ENCODE data around the gene SOX11. TPM values are rescaled to one million over a fixed set of nuclear protein-coding genes. Genes with fewer than 3 reads are reported as not detected.

The SOX11 gene
- total and polyA plus RNA-seq, 2 of the 8 experiments (the other 6 are each of a cell fraction or from before 2014, with no cell fraction given), result 9.0 to 55.6 TPM

DNA sequence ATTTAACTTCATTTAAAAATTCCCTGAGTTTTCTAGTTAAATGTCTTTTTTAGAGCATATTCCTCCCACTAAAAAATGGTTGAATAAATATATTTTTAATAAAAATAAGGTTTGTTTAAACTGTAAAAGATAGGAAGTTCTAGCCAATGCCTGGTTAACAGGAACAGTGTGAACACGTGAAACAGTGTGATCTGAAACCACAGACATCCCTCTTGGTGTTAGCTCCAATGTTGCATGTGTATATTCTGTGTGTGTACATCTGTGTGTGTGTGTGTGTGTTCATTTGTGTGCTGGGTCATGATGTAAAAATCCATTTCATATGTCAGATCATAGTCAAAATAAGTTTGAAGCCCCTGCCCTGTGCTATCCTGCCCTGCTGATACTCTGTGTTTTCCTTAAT, 6.1 kb upstream of the SOX11 start (continued):
- TF ChIP-seq, protein P1, sequence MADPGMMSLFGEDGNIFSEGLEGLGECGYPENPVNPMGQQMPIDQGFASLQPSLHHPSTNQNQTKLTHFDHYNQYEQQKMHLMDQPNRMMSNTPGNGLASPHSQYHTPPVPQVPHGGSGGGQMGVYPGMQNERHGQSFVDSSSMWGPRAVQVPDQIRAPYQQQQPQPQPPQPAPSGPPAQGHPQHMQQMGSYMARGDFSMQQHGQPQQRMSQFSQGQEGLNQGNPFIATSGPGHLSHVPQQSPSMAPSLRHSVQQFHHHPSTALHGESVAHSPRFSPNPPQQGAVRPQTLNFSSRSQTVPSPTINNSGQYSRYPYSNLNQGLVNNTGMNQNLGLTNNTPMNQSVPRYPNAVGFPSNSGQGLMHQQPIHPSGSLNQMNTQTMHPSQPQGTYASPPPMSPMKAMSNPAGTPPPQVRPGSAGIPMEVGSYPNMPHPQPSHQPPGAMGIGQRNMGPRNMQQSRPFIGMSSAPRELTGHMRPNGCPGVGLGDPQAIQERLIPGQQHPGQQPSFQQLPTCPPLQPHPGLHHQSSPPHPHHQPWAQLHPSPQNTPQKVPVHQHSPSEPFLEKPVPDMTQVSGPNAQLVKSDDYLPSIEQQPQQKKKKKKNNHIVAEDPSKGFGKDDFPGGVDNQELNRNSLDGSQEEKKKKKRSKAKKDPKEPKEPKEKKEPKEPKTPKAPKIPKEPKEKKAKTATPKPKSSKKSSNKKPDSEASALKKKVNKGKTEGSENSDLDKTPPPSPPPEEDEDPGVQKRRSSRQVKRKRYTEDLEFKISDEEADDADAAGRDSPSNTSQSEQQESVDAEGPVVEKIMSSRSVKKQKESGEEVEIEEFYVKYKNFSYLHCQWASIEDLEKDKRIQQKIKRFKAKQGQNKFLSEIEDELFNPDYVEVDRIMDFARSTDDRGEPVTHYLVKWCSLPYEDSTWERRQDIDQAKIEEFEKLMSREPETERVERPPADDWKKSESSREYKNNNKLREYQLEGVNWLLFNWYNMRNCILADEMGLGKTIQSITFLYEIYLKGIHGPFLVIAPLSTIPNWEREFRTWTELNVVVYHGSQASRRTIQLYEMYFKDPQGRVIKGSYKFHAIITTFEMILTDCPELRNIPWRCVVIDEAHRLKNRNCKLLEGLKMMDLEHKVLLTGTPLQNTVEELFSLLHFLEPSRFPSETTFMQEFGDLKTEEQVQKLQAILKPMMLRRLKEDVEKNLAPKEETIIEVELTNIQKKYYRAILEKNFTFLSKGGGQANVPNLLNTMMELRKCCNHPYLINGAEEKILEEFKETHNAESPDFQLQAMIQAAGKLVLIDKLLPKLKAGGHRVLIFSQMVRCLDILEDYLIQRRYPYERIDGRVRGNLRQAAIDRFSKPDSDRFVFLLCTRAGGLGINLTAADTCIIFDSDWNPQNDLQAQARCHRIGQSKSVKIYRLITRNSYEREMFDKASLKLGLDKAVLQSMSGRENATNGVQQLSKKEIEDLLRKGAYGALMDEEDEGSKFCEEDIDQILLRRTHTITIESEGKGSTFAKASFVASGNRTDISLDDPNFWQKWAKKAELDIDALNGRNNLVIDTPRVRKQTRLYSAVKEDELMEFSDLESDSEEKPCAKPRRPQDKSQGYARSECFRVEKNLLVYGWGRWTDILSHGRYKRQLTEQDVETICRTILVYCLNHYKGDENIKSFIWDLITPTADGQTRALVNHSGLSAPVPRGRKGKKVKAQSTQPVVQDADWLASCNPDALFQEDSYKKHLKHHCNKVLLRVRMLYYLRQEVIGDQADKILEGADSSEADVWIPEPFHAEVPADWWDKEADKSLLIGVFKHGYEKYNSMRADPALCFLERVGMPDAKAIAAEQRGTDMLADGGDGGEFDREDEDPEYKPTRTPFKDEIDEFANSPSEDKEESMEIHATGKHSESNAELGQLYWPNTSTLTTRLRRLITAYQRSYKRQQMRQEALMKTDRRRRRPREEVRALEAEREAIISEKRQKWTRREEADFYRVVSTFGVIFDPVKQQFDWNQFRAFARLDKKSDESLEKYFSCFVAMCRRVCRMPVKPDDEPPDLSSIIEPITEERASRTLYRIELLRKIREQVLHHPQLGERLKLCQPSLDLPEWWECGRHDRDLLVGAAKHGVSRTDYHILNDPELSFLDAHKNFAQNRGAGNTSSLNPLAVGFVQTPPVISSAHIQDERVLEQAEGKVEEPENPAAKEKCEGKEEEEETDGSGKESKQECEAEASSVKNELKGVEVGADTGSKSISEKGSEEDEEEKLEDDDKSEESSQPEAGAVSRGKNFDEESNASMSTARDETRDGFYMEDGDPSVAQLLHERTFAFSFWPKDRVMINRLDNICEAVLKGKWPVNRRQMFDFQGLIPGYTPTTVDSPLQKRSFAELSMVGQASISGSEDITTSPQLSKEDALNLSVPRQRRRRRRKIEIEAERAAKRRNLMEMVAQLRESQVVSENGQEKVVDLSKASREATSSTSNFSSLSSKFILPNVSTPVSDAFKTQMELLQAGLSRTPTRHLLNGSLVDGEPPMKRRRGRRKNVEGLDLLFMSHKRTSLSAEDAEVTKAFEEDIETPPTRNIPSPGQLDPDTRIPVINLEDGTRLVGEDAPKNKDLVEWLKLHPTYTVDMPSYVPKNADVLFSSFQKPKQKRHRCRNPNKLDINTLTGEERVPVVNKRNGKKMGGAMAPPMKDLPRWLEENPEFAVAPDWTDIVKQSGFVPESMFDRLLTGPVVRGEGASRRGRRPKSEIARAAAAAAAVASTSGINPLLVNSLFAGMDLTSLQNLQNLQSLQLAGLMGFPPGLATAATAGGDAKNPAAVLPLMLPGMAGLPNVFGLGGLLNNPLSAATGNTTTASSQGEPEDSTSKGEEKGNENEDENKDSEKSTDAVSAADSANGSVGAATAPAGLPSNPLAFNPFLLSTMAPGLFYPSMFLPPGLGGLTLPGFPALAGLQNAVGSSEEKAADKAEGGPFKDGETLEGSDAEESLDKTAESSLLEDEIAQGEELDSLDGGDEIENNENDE (IDR thresholded peaks at IDR 0.05; ENCODE audit: insufficient replicate concordance, low read length), result no peak
- TF ChIP-seq JUND (IDR thresholded peaks at IDR 0.05; ENCODE audit: low read length), result no peak
- TF ChIP-seq SP1 (IDR thresholded peaks at IDR 0.05; ENCODE audit: low read depth, low read length), result no peak
- TF ChIP-seq FOSL1 (IDR thresholded peaks at IDR 0.05; ENCODE audit: insufficient read depth, low read depth, low read length), result no peak
- TF ChIP-seq SRF (IDR thresholded peaks at IDR 0.05; ENCODE audit: low read depth, low read length), result no peak
- TF ChIP-seq RAD21 (IDR thresholded peaks at IDR 0.05 in 1 of 2, conservative IDR thresholded peaks at IDR 0.05 in 1 of 2; ENCODE audit: low read depth in 2 of 2, low read length in 2 of 2), result no peak
- TF ChIP-seq POU5F1 (IDR thresholded peaks at IDR 0.05; ENCODE audit: low read depth, low read length), result no peak
